ENCODE data around the gene NHLH1. TPM values are rescaled to one million over a fixed set of nuclear protein-coding genes. Genes with fewer than 3 reads are reported as not detected.

Gene NHLH1
- total RNA-seq, 1 experiment from 2014 or later: 0.43 TPM

DNA sequence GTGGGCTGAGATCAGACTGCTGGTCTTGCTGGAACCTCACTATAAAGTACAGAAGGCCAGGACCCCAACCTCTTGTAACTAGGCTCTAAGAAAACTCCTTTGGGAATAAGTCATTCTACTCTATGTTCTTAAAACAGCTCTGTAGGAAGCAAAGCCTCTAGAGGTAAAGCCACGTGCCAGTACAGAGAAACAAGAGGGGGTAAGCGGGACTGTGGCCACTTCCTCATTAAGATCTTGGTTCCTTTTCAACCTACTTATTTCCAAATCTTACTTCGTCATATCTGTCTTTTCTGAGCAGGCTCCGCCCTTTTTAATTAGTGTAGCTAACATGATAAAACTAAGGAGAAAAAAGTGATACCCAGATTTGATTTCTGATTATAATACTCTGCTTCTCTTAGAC is 19.9 kb upstream of the NHLH1 start:
- peaks cover 38% of the 10 kb centered on the region for H3K36me3 ChIP-seq (ENCODE audit: insufficient read depth, low read length, poor library complexity, severe bottlenecking)

DNA sequence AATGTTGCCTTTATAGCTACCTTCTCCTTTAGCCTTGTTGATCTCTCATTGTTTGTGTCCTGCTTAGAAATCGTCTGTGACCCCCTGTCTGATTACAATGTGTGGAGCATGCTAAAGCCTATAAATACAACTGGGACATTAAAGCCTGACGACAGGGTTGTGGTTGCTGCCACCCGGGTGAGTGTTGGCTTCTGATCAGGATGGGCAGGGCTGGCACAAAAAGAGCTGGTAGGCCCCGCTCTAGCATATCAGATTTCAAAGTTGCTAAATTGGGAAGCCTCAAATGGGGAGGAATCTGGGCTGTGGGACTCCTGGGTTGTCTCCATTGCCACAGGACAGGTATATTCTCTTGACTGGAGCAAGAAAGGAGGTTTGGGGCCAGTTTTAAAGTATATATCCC is 15.2 kb upstream of the NHLH1 start:
- no peak overlapping the region for H3K4me3 ChIP-seq (ENCODE audit: low read depth, low read length, poor library complexity, severe bottlenecking)
- H3K27me3 ChIP-seq (replicated peaks; ENCODE audit: insufficient read depth, low read depth, low read length, poor library complexity): no peaks in the 10 kb centered on the region
- POLR2A ChIA-PET (ENCODE audit: low non-redundant PET): no interaction called here
- no peak overlapping the region for H3K27ac ChIP-seq (ENCODE audit: low read depth, low read length, poor library complexity, severe bottlenecking)
- no TSS peak for BruUV-seq (replicated peaks)
- intact Hi-C loops (cut with micrococcal nuclease; ENCODE audit: unreplicated experiment): no loop called here
- CTCF ChIA-PET: no interaction called here
- H3K36me3 ChIP-seq (ENCODE audit: insufficient read depth, low read length, poor library complexity, severe bottlenecking): peaks cover 77% of the 10 kb centered on the region
- no peaks in the 10 kb centered on the region for H3K4me1 ChIP-seq (ENCODE audit: insufficient read depth, low read length, poor library complexity, severe bottlenecking)
- DNase-seq (ENCODE audit: low spot score): no peak
- TF ChIP-seq EZH2 (IDR thresholded peaks at IDR 0.05; ENCODE audit: borderline replicate concordance, low read depth, low read length, poor library complexity, severe bottlenecking): no peak
- no peaks in the 10 kb centered on the region for H3K9me3 ChIP-seq (ENCODE audit: low read depth, low read length, poor library complexity, severe bottlenecking)

More for the DNA sequence above, 19.9 kb upstream of the NHLH1 start:
- no peak overlapping the region for H3K27ac ChIP-seq (ENCODE audit: low read depth, low read length, poor library complexity, severe bottlenecking)
- DNase-seq (ENCODE audit: low spot score): no peak
- ChIA-PET POLR2A (ENCODE audit: low non-redundant PET) (no interaction called here), CTCF (no interaction called here)
- no peaks in the 10 kb centered on the region for H3K9me3 ChIP-seq (ENCODE audit: low read depth, low read length, poor library complexity, severe bottlenecking)
- H3K4me3 ChIP-seq (ENCODE audit: low read depth, low read length, poor library complexity, severe bottlenecking): no peak overlapping the region
- H3K27me3 ChIP-seq (replicated peaks; ENCODE audit: insufficient read depth, low read depth, low read length, poor library complexity): no peaks in the 10 kb centered on the region
- BruUV-seq (replicated peaks): no TSS peak
- no peak for TF ChIP-seq CTCF (conservative IDR thresholded peaks at IDR 0.05; ENCODE audit: low read depth, low read length)
- no peak for TF ChIP-seq EZH2 (IDR thresholded peaks at IDR 0.05; ENCODE audit: borderline replicate concordance, low read depth, low read length, poor library complexity, severe bottlenecking)
- intact Hi-C loops (cut with micrococcal nuclease; ENCODE audit: unreplicated experiment): no loop called here
- H3K4me1 ChIP-seq (ENCODE audit: insufficient read depth, low read length, poor library complexity, severe bottlenecking): peaks cover 7% of the 10 kb centered on the region

GRCh38 chr1:160352555-160352954 is 14.3 kb upstream of the NHLH1 start:
- TF ChIP-seq EZH2 (IDR thresholded peaks at IDR 0.05; ENCODE audit: borderline replicate concordance, low read depth, low read length, poor library complexity, severe bottlenecking): no peak
- TF ChIP-seq CTCF (conservative IDR thresholded peaks at IDR 0.05; ENCODE audit: low read depth, low read length): no peak
- Histone ChIP-seq H3K27me3 (replicated peaks; ENCODE audit: insufficient read depth, low read depth, low read length, poor library complexity) (no peaks in the 10 kb centered on the region), H3K9me3 (ENCODE audit: low read depth, low read length, poor library complexity, severe bottlenecking) (no peaks in the 10 kb centered on the region), H3K27ac (ENCODE audit: low read depth, low read length, poor library complexity, severe bottlenecking) (no peak overlapping the region), H3K4me1 (ENCODE audit: insufficient read depth, low read length, poor library complexity, severe bottlenecking) (no peaks in the 10 kb centered on the region), H3K4me3 (ENCODE audit: low read depth, low read length, poor library complexity, severe bottlenecking) (no peak overlapping the region), H3K36me3 (ENCODE audit: insufficient read depth, low read length, poor library complexity, severe bottlenecking) (peaks cover 80% of the 10 kb centered on the region)
- BruUV-seq (replicated peaks): no TSS peak
- intact Hi-C loops (cut with micrococcal nuclease; ENCODE audit: unreplicated experiment): no loop called here
- ChIA-PET CTCF (interaction anchor here (3.5 kb wide), 1 partner anchor 24 kb away, joined by 19 read pairs; no protein-coding TSS in a partner anchor), POLR2A (ENCODE audit: low non-redundant PET) (no interaction called here)
- no peak for DNase-seq (ENCODE audit: low spot score)

DNA sequence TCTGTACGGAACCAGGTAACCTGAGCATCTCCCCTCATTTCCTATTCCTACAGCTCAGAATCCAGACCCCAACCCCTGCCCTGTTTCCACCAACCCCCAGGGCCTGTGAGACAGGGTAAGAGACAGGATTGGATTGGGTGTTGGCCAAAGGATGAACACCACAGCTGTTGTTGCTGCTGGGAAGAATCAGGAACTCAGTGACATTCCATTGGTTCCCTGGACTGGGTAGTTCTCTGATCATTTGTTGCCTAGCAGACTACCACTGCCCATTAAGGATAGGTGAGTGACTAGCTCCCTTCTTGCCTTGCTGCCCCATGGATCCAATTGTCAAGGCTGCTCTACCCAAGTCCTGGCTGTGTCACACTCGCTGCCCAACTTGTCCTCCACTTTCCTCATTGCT is 13.6 kb upstream of the NHLH1 start:
- DNase-seq (ENCODE audit: low spot score): no peak
- Histone ChIP-seq H3K27ac (ENCODE audit: low read depth, low read length, poor library complexity, severe bottlenecking) (no peak overlapping the region), H3K27me3 (replicated peaks; ENCODE audit: insufficient read depth, low read depth, low read length, poor library complexity) (no peaks in the 10 kb centered on the region), H3K9me3 (ENCODE audit: low read depth, low read length, poor library complexity, severe bottlenecking) (no peaks in the 10 kb centered on the region), H3K36me3 (ENCODE audit: insufficient read depth, low read length, poor library complexity, severe bottlenecking) (peaks cover 80% of the 10 kb centered on the region), H3K4me3 (ENCODE audit: low read depth, low read length, poor library complexity, severe bottlenecking) (no peak overlapping the region), H3K4me1 (ENCODE audit: insufficient read depth, low read length, poor library complexity, severe bottlenecking) (no peaks in the 10 kb centered on the region)
- TF ChIP-seq EZH2 (IDR thresholded peaks at IDR 0.05; ENCODE audit: borderline replicate concordance, low read depth, low read length, poor library complexity, severe bottlenecking): no peak
- no peak for TF ChIP-seq CTCF (conservative IDR thresholded peaks at IDR 0.05; ENCODE audit: low read depth, low read length)
- POLR2A ChIA-PET (ENCODE audit: low non-redundant PET): no interaction called here
- no TSS peak for BruUV-seq (replicated peaks)
- intact Hi-C loops (cut with micrococcal nuclease; ENCODE audit: unreplicated experiment): no loop called here
- CTCF ChIA-PET: interaction anchor here (3.5 kb wide), 1 partner anchor 23 kb away, joined by 19 read pairs; no protein-coding TSS in a partner anchor
